ENCODE data around the gene ADISSP.

DNA sequence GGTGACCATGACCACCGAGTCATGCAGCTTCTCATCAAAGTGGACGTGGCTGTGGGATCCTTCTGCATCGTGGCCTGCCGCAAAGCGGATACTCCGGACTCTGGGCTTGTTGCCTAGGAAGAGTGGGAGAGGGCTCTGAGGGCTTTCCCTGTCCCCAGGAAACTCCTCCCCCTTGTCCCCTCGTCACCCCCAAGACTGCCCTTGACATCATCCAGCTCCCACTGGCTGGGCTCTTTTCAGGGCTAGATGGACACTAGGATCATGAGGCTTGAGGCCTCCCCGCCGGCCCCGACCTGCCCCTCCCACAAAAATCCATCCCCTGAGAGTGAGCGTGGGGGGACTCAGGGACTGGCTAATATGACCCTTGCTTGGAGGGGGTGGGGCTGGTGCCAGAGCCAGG lies 9.0 kb downstream of the ADISSP start:
- TF ChIP-seq EP300 (IDR thresholded peaks at IDR 0.05; ENCODE audit: low read depth) (no peak), POLR2A (IDR thresholded peaks at IDR 0.05) (no peak)
- TF ChIP-seq, protein P1, sequence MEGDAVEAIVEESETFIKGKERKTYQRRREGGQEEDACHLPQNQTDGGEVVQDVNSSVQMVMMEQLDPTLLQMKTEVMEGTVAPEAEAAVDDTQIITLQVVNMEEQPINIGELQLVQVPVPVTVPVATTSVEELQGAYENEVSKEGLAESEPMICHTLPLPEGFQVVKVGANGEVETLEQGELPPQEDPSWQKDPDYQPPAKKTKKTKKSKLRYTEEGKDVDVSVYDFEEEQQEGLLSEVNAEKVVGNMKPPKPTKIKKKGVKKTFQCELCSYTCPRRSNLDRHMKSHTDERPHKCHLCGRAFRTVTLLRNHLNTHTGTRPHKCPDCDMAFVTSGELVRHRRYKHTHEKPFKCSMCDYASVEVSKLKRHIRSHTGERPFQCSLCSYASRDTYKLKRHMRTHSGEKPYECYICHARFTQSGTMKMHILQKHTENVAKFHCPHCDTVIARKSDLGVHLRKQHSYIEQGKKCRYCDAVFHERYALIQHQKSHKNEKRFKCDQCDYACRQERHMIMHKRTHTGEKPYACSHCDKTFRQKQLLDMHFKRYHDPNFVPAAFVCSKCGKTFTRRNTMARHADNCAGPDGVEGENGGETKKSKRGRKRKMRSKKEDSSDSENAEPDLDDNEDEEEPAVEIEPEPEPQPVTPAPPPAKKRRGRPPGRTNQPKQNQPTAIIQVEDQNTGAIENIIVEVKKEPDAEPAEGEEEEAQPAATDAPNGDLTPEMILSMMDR (IDR thresholded peaks at IDR 0.05) = no peak
